ENCODE data around the gene RFESD. TPM values are rescaled to one million over a fixed set of nuclear protein-coding genes. Genes with fewer than 3 reads are reported as not detected.

The RFESD gene
- total and polyA plus RNA-seq, 2 of the 13 experiments (the other 11 are each of a cell fraction or from before 2014, with no cell fraction given), result 1.1 to 2.2 TPM

- TF ChIP-seq, protein P1, sequence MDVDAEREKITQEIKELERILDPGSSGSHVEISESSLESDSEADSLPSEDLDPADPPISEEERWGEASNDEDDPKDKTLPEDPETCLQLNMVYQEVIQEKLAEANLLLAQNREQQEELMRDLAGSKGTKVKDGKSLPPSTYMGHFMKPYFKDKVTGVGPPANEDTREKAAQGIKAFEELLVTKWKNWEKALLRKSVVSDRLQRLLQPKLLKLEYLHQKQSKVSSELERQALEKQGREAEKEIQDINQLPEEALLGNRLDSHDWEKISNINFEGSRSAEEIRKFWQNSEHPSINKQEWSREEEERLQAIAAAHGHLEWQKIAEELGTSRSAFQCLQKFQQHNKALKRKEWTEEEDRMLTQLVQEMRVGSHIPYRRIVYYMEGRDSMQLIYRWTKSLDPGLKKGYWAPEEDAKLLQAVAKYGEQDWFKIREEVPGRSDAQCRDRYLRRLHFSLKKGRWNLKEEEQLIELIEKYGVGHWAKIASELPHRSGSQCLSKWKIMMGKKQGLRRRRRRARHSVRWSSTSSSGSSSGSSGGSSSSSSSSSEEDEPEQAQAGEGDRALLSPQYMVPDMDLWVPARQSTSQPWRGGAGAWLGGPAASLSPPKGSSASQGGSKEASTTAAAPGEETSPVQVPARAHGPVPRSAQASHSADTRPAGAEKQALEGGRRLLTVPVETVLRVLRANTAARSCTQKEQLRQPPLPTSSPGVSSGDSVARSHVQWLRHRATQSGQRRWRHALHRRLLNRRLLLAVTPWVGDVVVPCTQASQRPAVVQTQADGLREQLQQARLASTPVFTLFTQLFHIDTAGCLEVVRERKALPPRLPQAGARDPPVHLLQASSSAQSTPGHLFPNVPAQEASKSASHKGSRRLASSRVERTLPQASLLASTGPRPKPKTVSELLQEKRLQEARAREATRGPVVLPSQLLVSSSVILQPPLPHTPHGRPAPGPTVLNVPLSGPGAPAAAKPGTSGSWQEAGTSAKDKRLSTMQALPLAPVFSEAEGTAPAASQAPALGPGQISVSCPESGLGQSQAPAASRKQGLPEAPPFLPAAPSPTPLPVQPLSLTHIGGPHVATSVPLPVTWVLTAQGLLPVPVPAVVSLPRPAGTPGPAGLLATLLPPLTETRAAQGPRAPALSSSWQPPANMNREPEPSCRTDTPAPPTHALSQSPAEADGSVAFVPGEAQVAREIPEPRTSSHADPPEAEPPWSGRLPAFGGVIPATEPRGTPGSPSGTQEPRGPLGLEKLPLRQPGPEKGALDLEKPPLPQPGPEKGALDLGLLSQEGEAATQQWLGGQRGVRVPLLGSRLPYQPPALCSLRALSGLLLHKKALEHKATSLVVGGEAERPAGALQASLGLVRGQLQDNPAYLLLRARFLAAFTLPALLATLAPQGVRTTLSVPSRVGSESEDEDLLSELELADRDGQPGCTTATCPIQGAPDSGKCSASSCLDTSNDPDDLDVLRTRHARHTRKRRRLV (CRISPR knock-in tag; IDR thresholded peaks at IDR 0.05), result no peak
- TF ChIP-seq ZNF24 (IDR thresholded peaks at IDR 0.05), result no peak
- TF ChIP-seq NCOA5 (CRISPR knock-in tag; IDR thresholded peaks at IDR 0.05), result no peak
- no peak for TF ChIP-seq AGO2 (optimal IDR thresholded peaks at IDR 0.05; ENCODE audit: low read depth, low read length)
- TF ChIP-seq CENPT (CRISPR knock-in tag; IDR thresholded peaks at IDR 0.05; ENCODE audit: low read depth), result no peak
- no peak for TF ChIP-seq SMARCC2 (IDR thresholded peaks at IDR 0.05)
- no peak for TF ChIP-seq MLXIP (CRISPR knock-in tag; IDR thresholded peaks at IDR 0.05; ENCODE audit: borderline replicate concordance)
- TF ChIP-seq KAT2B (IDR thresholded peaks at IDR 0.05; ENCODE audit: borderline replicate concordance, low read depth, low read length), result no peak
- TF ChIP-seq, protein P2, sequence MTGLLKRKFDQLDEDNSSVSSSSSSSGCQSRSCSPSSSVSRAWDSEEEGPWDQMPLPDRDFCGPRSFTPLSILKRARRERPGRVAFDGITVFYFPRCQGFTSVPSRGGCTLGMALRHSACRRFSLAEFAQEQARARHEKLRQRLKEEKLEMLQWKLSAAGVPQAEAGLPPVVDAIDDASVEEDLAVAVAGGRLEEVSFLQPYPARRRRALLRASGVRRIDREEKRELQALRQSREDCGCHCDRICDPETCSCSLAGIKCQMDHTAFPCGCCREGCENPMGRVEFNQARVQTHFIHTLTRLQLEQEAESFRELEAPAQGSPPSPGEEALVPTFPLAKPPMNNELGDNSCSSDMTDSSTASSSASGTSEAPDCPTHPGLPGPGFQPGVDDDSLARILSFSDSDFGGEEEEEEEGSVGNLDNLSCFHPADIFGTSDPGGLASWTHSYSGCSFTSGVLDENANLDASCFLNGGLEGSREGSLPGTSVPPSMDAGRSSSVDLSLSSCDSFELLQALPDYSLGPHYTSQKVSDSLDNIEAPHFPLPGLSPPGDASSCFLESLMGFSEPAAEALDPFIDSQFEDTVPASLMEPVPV (CRISPR knock-in tag; IDR thresholded peaks at IDR 0.05), result no peak
- no peak for TF ChIP-seq HOXA3 (CRISPR knock-in tag; IDR thresholded peaks at IDR 0.05)
- peak; percentile 87 for TF ChIP-seq TEAD3 (CRISPR knock-in tag; optimal IDR thresholded peaks at IDR 0.05; ENCODE audit: borderline replicate concordance)
- TF ChIP-seq MEIS2 (CRISPR knock-in tag; IDR thresholded peaks at IDR 0.05), result no peak
- no peak for TF ChIP-seq ZNF451 (CRISPR knock-in tag; IDR thresholded peaks at IDR 0.05)
- TF ChIP-seq, protein P3, sequence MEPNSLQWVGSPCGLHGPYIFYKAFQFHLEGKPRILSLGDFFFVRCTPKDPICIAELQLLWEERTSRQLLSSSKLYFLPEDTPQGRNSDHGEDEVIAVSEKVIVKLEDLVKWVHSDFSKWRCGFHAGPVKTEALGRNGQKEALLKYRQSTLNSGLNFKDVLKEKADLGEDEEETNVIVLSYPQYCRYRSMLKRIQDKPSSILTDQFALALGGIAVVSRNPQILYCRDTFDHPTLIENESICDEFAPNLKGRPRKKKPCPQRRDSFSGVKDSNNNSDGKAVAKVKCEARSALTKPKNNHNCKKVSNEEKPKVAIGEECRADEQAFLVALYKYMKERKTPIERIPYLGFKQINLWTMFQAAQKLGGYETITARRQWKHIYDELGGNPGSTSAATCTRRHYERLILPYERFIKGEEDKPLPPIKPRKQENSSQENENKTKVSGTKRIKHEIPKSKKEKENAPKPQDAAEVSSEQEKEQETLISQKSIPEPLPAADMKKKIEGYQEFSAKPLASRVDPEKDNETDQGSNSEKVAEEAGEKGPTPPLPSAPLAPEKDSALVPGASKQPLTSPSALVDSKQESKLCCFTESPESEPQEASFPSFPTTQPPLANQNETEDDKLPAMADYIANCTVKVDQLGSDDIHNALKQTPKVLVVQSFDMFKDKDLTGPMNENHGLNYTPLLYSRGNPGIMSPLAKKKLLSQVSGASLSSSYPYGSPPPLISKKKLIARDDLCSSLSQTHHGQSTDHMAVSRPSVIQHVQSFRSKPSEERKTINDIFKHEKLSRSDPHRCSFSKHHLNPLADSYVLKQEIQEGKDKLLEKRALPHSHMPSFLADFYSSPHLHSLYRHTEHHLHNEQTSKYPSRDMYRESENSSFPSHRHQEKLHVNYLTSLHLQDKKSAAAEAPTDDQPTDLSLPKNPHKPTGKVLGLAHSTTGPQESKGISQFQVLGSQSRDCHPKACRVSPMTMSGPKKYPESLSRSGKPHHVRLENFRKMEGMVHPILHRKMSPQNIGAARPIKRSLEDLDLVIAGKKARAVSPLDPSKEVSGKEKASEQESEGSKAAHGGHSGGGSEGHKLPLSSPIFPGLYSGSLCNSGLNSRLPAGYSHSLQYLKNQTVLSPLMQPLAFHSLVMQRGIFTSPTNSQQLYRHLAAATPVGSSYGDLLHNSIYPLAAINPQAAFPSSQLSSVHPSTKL (CRISPR knock-in tag; IDR thresholded peaks at IDR 0.05), result peak; percentile 64
- TF ChIP-seq ZNF503 (CRISPR knock-in tag; IDR thresholded peaks at IDR 0.05), result no peak
Observed at GRCh38 chr5:95670568-95670967, 24.0 kb downstream of the RFESD start (continued).
